Measurements from ENCODE around the gene PEMT. TPM values are rescaled to one million over a fixed set of nuclear protein-coding genes. Genes with fewer than 3 reads are reported as not detected.

The PEMT gene
- total and polyA plus RNA-seq, 2 of the 4 experiments (the other 2 are of a cell fraction), result 23.3 to 49.5 TPM

GRCh38 chr17:17573912-17574311, 17.6 kb downstream of the PEMT start:
- CTCF ChIA-PET, result no interaction called here
- Histone ChIP-seq H3K23ac (ENCODE audit: low read depth, low read length) (no peak overlapping the region), H3K14ac (replicated peaks; ENCODE audit: low read depth, low read length) (no peak overlapping the region), H3K9ac (ENCODE audit: low read depth, low read length) (no peak overlapping the region), H2BK15ac (ENCODE audit: low read depth, low read length) (no peak overlapping the region), H2AK5ac (ENCODE audit: low read depth, low read length) (no peak overlapping the region), H3K27me3 (ENCODE audit: control insufficient read depth, insufficient read depth, low read length) (no peaks in the 10 kb centered on the region), H2AK9ac (replicated peaks; ENCODE audit: low read depth, low read length, poor library complexity) (no peak overlapping the region), H3K36me3 (ENCODE audit: control insufficient read depth, insufficient read depth, low read length) (no peaks in the 10 kb centered on the region), H3K4me1 (ENCODE audit: control insufficient read depth, insufficient read depth, low read length) (no peaks in the 10 kb centered on the region), H3K4ac (ENCODE audit: low read depth, low read length) (no peak overlapping the region), H2BK5ac (ENCODE audit: low read depth, low read length, poor library complexity, severe bottlenecking) (no peak overlapping the region), H2AFZ (replicated peaks; ENCODE audit: low read length, poor library complexity) (no peak overlapping the region), H3K56ac (ENCODE audit: extremely low read depth, insufficient read depth, low read length) (no peak overlapping the region), H2BK120ac (ENCODE audit: low read depth, low read length) (no peak overlapping the region), H3K4me3 (ENCODE audit: insufficient read depth, low read depth, low read length) (no peak overlapping the region), H3K9me1 (ENCODE audit: insufficient read depth, low read length) (no peaks in the 10 kb centered on the region), H3K18ac (ENCODE audit: low read depth, low read length) (no peak overlapping the region), H3K4me2 (ENCODE audit: low read depth, low read length) (no peak overlapping the region), H3K79me1 (ENCODE audit: low read depth in 1 of 2, low read length in 2 of 2) (no peaks in the 10 kb centered on the region), H3K9me3 (ENCODE audit: control insufficient read depth, insufficient read depth, low read length) (no peaks in the 10 kb centered on the region), H4K20me1 (ENCODE audit: insufficient read depth, low read length) (peaks cover 8% of the 10 kb centered on the region; the same call in 1 of the 2 replicates), H4K91ac (ENCODE audit: insufficient read depth, low read depth, low read length) (no peak overlapping the region), H4K8ac (ENCODE audit: low read depth in 2 of 2, low read length in 2 of 2) (no peak overlapping the region), H2BK20ac (ENCODE audit: low read depth, low read length) (no peak overlapping the region), H3K27ac (ENCODE audit: insufficient read depth, low read length) (no peak overlapping the region), H4K5ac (ENCODE audit: low read depth, low read length) (no peak overlapping the region)
- dilution Hi-C loops (cut with HindIII; ENCODE audit: low sequenced_read_pairs, unreplicated experiment) (no loop called here), in situ Hi-C loops (cut with MboI; ENCODE audit: low sequenced_read_pairs) (loop anchor here (5.0 kb wide), 1 partner anchor 217 kb away; no protein-coding TSS in a partner anchor), intact Hi-C loops (cut with micrococcal nuclease) (no loop called here)
- no CpG with 5 or more reads among the region's 7 CpGs for WGBS, 2 experiments (ENCODE audit: extremely low coverage in 2 of 2, insufficient read length in 1 of 2)
- DNase-seq (no peak), ATAC-seq (ENCODE audit: low read depth) (no peak)
- POLR2A ChIA-PET (ENCODE audit: unreplicated experiment), result no interaction called here
- TF ChIP-seq CEBPB (IDR thresholded peaks at IDR 0.05; ENCODE audit: low read depth, low read length) (no peak), CTCF (conservative IDR thresholded peaks at IDR 0.05; ENCODE audit: low read depth, low read length) (no peak), MAFK (IDR thresholded peaks at IDR 0.05; ENCODE audit: low read depth, low read length) (no peak), USF2 (IDR thresholded peaks at IDR 0.05; ENCODE audit: low read depth, low read length) (no peak), SMC3 (IDR thresholded peaks at IDR 0.05; ENCODE audit: low read depth, low read length) (no peak), RCOR1 (IDR thresholded peaks at IDR 0.05; ENCODE audit: insufficient replicate concordance, low read length) (no peak)
- no TSS peak for BruUV-seq (replicated peaks)

Data from IMR-90 (cell line).